Calu3 (cell line): ENCODE measurements around the gene TXLNG. TPM values are rescaled to one million over a fixed set of nuclear protein-coding genes. Genes with fewer than 3 reads are reported as not detected.

Experiments used
- BruUV-seq: library from RNA; stranded (reverse); fragments of 400-500 nt; replicated peaks from 2 replicates; lab custom pipeline; 2021; lab: Mats Ljungman, UMichigan
- CTCF ChIA-PET: fragments of 300-600 bp; sonication (Branson Sonifier 250); formaldehyde crosslinking; loops from one replicate; lab custom pipeline; 2022; ENCODE audit warnings: antibody characterized with exemption; lab: Charles Lee
- DNase-seq: peaks from one replicate; pipeline ENCODE4 v3.0.0; 2022
- H3K27ac Mint-ChIP-seq: one replicate; pipeline ENCODE4 v1.8.0; 2022; ENCODE audit warnings: mixed read lengths; ENCODE audit not compliant: unreplicated experiment
- H3K27me3 Mint-ChIP-seq: one replicate; pipeline ENCODE4 v1.8.0; 2022; ENCODE audit warnings: mixed read lengths; ENCODE audit not compliant: unreplicated experiment
- H3K36me3 Mint-ChIP-seq: one replicate; pipeline ENCODE4 v1.8.0; 2022; ENCODE audit warnings: mild to moderate bottlenecking, moderate library complexity, mixed read lengths; ENCODE audit not compliant: insufficient read depth, unreplicated experiment
- H3K4me1 Mint-ChIP-seq: one replicate; pipeline ENCODE4 v1.8.0; 2022; ENCODE audit warnings: mild to moderate bottlenecking, low read depth, mixed read lengths; ENCODE audit not compliant: unreplicated experiment
- H3K4me3 Mint-ChIP-seq: one replicate; pipeline ENCODE4 v1.8.0; 2022; ENCODE audit warnings: mild to moderate bottlenecking, low read depth, moderate library complexity, mixed read lengths; ENCODE audit not compliant: unreplicated experiment
- H3K9me3 Mint-ChIP-seq: one replicate; pipeline ENCODE4 v1.8.0; 2022; ENCODE audit warnings: low read depth, mixed read lengths; ENCODE audit not compliant: unreplicated experiment
- CTCF ChIP-seq: fragments of 200-600 bp; IDR thresholded peaks from one replicate; pipeline ENCODE4 v1.8.0; 2022; ENCODE audit warnings: antibody characterized with exemption; ENCODE audit not compliant: unreplicated experiment
- intact Hi-C: fragments of 100-400 bp; cut with micrococcal nuclease; formaldehyde crosslinking; loops from one replicate; pipeline ENCODE4 v1.10.0; 2022; ENCODE audit not compliant: unreplicated experiment
- total RNA-seq: library from RNA; stranded (reverse); gene quantifications from 2 replicates; pipeline ENCODE4 v1.2.3, GENCODE V29; 2022

TXLNG gene
- total RNA-seq, 1 experiment from 2014 or later: 22.2 TPM

GRCh38 chrX:16839219-16839851 is 53.1 kb downstream of the TXLNG start:
- DNase-seq: no peak
- Mint-ChIP-seq H3K9me3 (no peaks in the 10 kb centered on the region), H3K36me3 (peaks cover 18% of the 10 kb centered on the region), H3K27ac (no peak overlapping the region), H3K4me3 (no peak overlapping the region), H3K27me3 (no peaks in the 10 kb centered on the region), H3K4me1 (peaks cover 12% of the 10 kb centered on the region)
- CTCF ChIA-PET: no interaction called here
- intact Hi-C loops: loop anchor here (5.0 kb wide), 1 partner anchor 208 kb away; no protein-coding TSS in a partner anchor
- no peak for TF ChIP-seq CTCF
- no TSS peak for BruUV-seq

- intact Hi-C loops: loop anchor here (5.0 kb wide), 1 partner anchor 207 kb away; no protein-coding TSS in a partner anchor
- BruUV-seq: no TSS peak
- no peaks in the 10 kb centered on the region for H3K27me3 Mint-ChIP-seq
- TF ChIP-seq CTCF: no peak
- peaks cover 12% of the 10 kb centered on the region for H3K4me1 Mint-ChIP-seq
- H3K9me3 Mint-ChIP-seq: no peaks in the 10 kb centered on the region
- CTCF ChIA-PET: no interaction called here
- DNase-seq: no peak
- H3K27ac Mint-ChIP-seq: no peak overlapping the region
- no peak overlapping the region for H3K4me3 Mint-ChIP-seq
- peaks cover 18% of the 10 kb centered on the region for H3K36me3 Mint-ChIP-seq
These were observed 53.7 kb downstream of the TXLNG start for GRCh38 chrX:16839852-16840460.

GRCh38 chrX:16842684-16843083 is 56.4 kb downstream of the TXLNG start:
- Mint-ChIP-seq H3K4me1 (no peaks in the 10 kb centered on the region), H3K4me3 (no peak overlapping the region), H3K27ac (no peak overlapping the region), H3K27me3 (no peaks in the 10 kb centered on the region), H3K36me3 (peaks cover 17% of the 10 kb centered on the region), H3K9me3 (no peaks in the 10 kb centered on the region)
- intact Hi-C loops: no loop called here
- no TSS peak for BruUV-seq
- TF ChIP-seq CTCF: no peak
- DNase-seq: no peak
- CTCF ChIA-PET: no interaction called here

GRCh38 chrX:16843208-16843909 is 57.1 kb downstream of the TXLNG start:
- no peaks in the 10 kb centered on the region for H3K9me3 Mint-ChIP-seq
- CTCF ChIA-PET: no interaction called here
- no peaks in the 10 kb centered on the region for H3K27me3 Mint-ChIP-seq
- peaks cover 24% of the 10 kb centered on the region for H3K36me3 Mint-ChIP-seq
- intact Hi-C loops: no loop called here
- DNase-seq: no peak
- no peak overlapping the region for H3K27ac Mint-ChIP-seq
- H3K4me1 Mint-ChIP-seq: no peaks in the 10 kb centered on the region
- no TSS peak for BruUV-seq
- no peak for TF ChIP-seq CTCF
- no peak overlapping the region for H3K4me3 Mint-ChIP-seq
